ENCODE data around the gene CMTM2.
"Not testable (repeated sequence)": the region's sequence is repeated elsewhere in the genome, so short reads cannot be mapped to it uniquely, and the experiment has no call there.

The CMTM2 gene

DNA sequence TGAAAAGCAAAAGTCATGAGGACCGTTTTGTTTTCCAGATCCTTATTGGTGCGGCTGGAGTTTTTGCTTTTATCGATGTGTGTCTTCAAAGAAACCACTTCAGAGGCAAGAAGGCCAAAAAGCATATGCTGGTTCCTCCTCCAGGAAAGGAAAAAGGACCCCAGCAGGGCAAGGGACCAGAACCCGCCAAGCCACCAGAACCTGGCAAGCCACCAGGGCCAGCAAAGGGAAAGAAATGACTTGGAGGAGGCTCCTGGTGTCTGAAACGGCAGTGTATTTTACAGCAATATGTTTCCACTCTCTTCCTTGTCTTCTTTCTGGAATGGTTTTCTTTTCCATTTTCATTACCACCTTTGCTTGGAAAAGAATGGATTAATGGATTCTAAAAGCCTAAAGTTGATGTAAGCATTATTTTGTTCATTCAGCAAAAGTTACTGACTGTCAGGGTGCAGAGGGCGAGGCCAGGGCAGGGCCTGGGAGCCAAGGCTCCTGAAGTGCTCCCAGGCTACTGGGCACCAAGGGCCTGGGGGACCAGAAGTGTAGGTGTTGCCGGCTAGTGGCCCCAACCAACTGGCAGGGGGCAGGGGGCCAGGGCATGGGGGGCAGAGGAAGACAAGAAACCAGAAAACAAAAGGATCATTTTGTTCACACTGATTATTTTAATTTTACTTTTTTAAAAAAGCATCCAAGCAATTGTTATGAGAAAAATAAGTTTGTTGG is 8.8 kb downstream of the CMTM2 start:
- no peak for DNase-seq

DNA sequence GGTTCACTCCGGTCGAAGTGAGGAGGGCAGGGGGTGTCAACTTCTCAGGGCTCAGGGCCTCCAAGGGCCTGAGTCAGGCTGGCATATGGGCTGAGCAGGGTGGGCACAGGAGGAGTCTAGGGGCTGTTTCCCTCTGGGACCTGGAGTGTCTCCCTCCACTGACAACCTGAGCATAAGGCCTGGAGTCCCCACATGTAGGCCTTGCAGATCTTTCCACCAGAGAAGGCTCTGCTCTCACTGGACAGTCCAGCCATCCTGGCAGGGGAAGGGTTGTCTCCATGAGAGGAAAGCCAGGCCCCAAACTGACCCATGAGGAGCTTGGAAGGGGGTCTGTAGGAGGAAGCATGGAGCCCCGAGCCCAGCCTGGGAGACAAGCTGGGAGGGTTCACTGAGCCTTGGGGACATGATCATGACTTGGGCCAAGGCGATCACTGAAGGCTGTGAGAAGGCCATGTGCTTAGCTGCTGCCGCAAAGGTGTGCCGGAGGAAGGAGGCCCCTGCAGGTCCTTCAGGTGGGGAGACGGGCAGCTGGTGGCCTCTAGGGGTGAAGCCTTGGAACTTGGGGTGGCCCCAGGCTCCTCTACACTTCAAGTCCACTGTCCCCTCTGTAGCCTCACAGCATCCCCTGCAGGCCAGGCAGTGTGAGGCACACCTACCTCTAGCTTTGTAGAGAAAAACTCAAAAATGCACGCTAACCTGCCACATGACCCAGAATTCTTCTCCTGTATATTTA is 9.9 kb downstream of the CMTM2 start:
- DNase-seq: no peak

DNA sequence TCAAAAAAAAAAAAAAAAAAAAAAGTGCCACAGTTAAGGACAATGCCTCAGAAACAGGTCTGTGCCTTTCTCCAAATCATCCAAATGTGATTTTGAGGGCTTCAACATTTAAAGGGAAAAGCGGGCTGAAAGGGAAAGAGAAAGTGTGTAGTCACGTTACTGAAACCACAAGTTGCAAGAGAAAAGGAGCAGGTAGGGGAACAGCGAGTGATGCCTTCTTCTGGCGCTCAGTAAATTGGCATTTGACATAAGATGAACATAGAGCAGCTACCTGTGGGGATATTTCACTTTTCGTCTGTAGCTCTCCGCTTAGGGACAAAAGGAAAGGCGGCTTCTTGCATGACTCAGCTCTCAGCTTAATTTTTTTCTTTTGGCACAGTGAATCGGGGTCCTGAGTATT is 11.1 kb downstream of the CMTM2 start:
- no peak for DNase-seq

DNA sequence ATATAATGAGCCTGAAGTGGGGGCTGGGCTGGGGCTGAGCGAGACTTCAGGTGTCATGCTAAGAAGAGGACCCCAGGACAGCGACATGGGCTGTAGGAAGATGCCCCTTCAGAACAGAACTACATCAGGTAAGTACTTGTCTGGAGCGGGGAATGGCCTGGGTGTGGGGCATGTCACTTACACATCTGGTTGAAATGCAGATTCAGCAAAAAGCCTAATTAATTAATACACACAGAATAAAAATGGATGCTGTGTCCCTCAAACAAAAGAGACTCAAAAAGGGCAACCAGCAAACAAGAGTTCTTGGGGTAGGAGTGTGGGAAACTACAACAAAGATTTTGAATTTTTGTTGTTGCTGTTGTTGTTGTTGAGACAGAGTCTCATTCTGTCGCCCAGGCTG is 11.8 kb downstream of the CMTM2 start:
- DNase-seq: no peak

DNA sequence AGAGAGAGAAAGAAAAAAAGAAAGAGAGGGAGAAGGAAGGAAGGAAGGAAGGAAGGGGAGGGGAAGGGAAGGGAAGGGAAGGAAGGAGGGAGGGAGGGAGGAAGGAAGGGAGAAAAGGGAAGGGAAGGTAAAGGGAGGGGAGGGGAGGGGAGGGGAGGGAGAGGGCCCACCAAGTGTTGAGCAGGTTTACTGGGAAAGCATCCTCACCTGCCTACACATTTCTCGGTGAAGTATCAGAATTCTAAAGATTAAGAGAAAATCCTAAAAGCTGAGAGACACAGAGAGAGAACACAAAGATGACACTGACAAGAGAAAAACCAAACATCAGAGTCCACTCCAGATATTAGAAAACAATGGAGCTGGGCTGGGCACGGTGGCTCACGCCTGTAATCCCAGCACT is 13.0 kb downstream of the CMTM2 start:
- DNase-seq: no peak

DNA sequence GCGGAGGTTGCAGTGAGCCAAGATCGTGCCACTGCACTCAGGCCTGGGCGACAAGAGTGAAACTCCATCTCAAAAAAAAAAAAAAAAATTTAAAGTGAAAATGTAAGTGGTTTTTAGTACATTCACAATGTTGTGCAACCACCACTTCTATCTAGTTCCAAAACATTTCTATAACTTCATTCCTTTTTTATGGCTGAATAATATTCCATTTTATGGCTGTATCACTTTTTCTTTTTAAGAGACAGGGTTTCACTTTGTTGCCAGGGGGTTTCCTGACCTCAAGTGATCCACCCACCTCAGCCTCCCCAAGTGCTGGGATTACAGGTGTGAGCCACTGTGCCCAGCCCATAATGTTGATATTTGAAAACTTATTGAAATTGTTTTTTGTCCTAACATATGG is 13.6 kb downstream of the CMTM2 start:
- DNase-seq: no peak

DNA sequence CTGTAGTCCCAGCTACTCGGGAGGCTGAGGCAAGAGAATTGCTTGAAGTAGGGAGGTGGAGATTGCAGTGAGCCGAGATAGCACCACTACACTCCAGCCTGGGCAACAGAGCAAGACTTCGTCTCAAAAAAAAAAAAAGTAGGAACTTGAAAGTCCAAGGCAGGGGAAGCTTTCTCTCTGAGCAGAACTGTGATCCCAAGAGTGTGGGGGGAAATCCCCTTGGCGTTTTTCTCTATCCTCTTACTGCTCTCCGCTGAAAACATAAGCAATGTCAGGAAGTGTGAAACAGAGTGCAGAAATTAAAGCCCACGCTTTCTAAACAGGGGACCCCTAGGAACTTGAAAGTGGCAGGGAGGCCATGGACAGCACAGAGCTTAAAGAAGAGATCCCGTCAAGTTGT is 15.5 kb downstream of the CMTM2 start:
- DNase-seq: no peak

DNA sequence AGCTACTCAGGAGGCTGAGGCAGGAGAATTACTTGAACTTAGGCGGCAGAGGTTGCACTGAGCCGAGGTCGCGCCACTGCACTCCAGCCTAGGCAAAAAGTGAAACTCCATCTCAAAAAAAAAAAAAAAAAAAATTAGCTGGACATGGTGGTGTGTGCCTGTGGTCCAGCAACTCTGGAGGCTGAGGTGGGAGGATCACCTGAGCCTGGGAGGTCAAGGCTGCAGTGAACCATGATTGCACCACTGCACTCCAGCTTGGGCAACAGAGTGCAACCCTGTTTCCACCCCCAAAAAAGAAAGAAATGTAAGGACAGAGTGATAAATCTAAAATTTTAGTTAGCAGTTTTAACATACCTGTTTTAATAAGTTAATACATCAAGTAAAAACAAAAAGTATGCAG is 17.3 kb downstream of the CMTM2 start:
- not testable (repeated sequence) for DNase-seq

DNA sequence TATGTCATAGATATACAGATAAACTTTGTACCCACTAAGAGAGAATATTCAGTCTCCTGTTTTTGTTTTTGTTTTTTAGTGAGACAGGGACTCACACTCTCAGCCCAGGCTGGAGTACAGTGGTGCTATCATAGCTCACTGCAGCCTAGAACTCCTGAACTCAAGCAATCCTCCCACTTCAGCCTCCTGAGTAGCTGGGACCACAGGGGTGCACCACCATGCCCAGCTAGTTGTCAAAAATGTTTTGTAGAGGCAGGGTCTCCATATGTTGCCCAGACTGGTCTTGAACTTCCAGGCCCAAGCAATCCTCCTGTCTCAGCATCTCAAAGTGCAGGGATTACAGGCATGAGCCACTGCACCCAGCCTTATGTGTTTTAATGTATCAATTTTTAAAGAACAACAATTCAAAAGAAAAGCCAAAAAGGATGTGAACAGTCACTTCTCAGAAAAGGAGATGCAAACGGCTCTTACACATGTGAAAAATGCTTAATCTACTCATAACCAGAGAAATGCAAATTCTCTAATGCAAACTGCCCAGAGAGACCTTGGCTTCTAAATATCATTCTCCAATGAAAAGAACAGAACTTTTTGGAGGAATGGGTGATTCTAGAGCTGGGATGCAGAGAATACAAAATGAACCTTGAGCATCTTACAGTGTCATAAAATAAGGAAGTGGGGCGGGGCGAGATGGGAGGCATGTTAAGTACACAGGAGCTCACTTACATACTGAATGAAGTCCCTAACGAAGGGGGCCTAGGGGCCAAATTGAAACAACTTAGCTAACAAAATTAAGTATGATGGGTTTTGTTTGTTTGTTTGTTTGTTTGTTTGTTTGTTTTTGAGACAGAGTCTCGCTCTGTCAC is 18.0 kb downstream of the CMTM2 start:
- no peak for DNase-seq

DNA sequence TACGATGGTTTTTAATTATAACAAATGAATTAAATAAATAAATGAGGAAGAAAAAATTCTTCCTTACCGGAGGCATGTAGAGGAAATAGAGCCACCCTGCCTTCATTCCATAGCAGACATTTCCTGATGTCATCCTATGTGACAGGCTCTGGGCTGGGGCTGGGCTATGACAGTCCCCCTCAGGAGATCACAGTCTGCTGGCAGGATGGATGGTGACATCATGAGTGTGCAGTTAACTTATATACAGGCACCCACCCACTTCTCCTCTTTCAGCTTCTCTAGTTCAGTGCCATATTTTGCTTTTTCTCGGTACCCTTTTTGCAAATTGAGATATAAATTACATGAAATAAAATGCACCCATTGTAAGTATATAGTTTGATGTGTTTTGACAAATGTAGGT is 18.8 kb downstream of the CMTM2 start:
- DNase-seq: no peak

DNA sequence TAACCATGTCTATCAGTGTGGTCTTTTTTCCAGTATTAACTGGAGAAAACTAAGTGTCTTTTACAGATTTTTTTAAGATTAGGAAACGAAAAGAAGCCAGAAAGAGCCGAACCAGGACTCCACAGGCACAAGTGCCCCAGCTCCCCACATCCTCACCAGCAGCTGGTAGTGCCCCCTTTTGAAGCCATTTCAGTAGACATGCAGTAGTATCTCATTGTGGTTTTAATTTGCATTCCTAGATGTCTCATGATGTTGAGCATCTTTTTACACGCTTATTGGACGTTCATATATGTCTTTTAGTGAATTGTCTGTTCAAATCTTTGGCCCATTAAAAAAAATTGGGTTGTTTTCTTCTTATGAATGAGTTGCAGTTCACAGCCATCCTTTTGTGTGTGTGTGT is 20.5 kb downstream of the CMTM2 start:
- no peak for DNase-seq

DNA sequence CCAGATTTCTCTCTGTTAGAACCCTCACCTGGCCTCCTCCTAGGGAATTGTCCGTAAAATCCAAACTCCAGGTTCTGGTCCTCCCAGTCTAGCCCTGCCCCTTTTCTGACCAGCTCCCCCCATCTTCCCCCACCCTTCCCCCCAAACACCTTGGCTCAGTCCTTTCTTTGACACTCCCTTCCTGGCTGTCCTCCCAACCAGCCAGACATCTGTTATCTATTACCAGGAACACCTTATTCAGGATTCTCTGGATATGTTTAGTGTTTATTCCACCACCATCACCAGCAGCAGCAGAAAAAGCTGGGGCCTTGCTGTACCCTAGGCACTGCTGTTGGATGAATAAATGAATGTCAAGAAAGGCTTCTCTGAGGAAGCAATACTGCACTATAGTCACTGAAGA is 21.2 kb downstream of the CMTM2 start:
- no peak for DNase-seq

DNA sequence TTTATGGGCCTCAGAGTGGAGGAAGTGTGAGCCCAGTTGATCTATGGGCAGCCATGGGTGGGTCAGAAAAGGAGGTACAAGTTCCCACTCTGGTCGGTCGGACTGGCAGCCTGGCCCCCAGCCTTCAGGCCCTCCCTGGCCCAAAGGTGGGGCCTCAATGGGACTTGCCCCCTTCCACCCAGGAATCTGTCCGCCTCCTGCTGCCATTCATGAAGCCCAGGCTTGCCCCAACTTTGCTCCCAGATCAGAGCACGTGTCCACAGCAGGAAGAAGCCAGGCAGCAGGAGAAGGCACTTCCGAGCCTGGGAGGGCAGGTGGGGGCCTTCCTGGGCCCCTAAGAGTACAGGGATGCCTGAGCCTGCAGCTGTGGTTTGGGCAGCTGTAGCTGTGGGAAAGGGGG is 22.2 kb downstream of the CMTM2 start:
- no peak for DNase-seq

DNA sequence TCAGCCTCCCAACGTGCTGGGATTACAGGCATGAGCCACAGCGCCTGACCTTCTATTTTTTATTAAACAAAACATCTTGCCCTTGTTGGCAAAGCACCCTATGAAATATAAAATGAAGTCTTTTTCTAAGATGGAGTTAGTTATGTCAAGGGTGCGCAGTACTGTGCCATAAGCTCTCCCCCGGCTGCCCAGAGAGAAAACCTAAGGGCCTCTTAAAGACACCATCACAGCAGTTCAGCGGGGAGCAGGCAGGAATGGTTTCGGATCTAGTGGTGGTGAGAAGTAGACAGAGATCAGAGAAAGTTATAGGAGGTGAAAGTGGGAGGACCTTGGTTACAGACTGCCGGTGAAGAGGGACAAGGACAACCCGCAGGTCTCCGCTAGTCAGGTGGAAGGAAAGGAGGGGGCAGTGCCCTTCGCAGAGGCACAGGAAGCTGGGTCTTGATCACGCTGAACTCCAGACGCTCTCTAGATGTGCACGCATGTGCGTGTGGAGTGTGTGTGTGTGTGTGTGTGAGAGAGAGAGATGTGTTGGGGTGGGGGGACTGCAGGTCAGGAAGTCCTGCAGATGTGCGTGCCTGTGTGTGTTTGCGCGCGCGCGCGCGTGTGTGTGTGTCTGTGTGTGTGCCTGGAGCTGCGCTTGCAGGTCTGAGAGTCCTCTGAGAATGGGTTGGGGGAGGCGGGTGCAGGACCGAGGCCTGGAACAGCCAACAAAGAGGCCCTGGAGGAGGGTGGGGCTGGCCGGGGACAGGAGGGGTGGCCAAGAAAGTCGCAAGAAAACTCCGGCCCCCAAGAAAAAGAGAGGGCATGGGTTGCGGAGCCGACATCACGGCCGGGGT is 24.5 kb downstream of the CMTM2 start:
- no peak for DNase-seq

DNA sequence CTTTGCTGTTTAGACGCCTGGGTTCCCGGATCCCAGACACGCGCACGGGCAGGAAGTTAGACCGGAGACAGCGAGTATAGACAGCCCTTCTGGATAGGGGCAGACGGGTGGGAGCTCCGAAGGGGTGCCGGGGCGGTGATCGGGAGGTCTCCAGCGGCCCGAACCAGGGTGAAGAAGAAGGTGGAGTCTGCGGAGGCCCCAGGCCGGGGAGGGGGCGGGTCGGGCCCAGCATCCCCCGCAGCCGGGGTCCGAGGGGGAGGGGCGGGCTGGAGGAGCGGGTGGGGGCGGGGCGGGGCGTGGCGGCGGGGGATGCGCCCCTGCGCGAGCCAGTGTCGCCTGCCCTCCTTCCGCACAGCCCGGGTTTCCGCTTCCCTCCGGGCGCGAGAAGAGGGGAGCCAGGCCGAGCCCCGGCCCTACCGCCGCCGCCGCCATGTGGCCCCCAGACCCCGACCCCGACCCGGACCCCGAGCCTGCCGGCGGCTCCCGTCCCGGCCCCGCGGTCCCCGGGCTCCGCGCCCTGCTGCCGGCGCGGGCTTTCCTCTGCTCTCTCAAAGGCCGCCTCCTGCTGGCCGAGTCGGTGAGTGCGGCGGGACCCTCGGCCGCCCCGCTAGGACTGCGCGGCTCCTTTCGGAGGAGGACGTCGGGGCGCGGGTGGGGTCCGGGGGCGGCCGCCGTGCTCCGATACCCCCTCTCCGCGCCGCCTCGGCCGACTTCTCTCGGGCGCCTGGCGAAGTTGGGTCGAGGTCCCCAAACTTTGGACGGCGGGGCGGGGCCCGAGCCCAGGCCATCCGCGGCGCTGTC is 25.3 kb downstream of the CMTM2 start, which contains the start of gene CMTM3:
Gene CMTM3 (plus strand): TSS at position 329 of the 801 bp plus-strand sequence. CDS start 102 bp downstream, at position 431.
- no peak for DNase-seq

DNA sequence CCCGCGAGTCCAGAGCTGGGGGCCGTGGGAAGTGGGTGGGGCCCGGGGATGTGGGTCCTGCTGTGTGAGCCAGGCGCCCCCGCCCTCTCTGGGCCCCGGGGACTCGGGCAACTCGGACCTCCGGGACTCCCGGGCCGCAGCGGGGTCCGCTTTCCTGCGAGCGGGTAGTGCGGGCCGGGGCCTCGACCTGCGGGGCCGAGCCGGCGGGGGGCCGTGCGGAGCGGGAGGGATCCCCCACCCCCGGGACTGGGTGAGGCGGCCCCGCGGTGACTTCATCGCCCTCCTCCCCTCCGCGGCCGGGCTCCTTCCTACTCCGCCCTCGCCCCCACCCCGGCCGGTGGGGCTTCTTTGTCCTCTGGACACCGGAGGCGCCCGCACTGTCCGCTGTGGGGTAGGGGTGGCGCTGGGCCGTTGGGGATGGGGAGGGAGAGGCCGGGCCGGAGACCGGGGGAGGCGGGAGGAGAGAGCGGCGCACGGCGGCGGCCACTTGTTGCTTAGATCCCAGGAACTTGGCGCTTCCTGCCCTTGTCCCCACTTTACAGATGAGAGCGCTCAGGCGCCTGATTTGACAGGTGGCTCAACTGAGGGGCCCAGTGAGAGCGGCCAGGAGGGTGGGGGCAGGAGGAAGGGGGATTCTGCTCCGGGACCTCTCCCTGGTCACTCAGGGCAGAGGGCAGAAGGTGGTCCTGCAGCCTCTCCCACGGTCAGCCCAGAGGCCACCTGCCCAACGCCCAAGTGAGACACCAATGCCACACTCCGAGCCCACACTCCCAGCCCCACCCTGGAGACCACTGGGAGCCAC is 26.1 kb downstream of the CMTM2 start:
- DNase-seq: no peak

DNA sequence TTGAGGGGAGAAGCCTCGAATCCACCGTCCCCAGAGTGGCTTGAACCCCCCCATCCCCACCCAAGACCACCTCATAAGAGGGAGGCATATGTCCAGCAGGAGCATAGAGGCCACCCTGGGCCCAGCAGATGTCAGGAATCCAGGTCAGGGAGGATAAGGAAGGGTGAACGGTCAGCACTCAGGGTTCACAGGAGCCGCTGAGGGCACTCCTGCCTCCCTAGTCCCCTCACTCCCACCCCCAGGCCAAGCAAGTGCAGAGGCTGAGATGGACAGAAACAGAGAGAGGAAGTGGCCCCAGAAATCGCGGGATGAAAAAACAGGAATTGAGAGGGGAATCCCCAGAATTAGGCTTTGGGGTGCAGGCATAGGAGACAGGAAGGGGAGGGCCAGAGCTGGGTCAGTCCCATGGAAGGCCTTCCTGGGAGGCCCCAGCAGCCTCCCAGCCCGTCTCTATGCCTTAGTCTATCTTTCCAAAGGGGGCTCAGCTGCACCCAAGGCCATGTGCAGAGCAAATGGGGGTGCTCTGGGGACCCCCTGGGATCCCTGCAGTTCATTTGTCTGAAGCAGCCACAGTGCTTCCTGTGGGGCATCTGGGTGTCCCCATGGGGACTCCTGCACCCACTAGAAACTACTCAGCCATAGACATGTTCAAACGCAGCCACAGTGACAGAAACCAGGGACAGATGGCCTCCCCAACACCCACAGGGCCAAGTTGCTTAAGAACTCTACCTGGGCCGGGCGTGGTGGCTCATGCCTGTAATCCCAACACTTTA is 26.9 kb downstream of the CMTM2 start:
- no peak for DNase-seq

DNA sequence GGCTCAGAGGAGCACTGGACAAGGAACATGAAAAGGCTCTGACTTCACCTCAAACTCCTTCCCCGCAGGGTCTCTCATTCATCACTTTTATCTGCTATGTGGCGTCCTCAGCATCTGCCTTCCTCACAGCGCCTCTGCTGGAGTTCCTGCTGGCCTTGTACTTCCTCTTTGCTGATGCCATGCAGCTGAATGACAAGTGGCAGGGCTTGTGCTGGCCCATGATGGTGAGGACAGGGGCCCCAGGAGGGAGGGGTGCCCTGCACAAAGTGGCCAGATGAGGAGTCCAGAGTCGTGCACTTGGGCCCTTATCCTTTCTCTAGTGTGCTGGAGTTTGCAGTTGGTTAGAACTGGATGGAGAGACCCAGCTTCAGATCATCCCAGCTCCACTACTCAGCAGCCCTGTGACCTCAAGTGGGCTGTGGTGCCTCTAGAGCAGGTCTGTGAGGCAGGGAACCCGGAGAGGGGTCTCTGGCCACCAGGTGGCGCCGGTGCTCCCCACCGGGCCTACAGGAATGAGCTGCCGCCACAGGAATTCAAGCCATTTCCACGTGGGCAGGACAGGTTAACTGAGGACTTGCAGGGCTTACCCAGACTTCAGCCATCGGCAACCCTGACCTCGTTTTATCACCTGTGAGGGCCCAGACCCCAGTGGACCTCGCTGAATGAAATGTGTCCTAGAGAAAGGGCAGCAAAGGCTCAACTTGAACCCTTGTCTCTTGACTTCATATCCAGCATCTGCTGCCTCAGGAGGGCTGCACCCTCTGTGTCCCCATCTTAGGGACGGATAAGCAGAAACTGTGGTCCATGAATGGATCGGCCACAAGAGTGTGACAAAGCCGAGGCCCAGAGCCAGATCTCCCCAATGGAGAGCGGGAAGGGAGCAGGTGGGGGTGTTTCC is 29.2 kb downstream of the CMTM2 start:
- peak; percentile 75 for DNase-seq

DNA sequence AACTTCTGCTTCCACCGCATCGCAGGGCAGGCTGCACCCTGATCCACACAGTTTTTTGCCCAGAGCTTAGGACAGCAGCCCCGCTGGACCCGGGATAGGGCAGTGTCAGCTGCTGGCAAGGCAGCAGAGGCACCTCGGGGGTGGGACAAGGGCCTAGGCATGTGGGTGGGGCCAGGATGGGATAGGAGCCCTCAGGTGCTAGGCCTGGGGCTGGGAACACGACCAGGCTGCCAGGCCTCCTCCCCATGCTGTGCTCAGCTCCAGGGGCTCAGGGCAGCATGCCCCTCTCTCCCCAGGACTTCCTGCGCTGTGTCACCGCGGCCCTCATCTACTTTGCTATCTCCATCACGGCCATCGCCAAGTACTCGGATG is 29.9 kb downstream of the CMTM2 start:
- DNase-seq: no peak
